Suppressor macrophage treated with lipopolysaccharide for 4 hours (primary cell): ENCODE results near the gene SLC41A3.
"Not testable (repeated sequence)": the region's sequence is repeated elsewhere in the genome, so short reads cannot be mapped to it uniquely, and the experiment has no call there.

Source experiments
- DNase-seq: peaks from one replicate; pipeline ENCODE4 v3.0.0-alpha.2; 2020

Gene SLC41A3

DNA sequence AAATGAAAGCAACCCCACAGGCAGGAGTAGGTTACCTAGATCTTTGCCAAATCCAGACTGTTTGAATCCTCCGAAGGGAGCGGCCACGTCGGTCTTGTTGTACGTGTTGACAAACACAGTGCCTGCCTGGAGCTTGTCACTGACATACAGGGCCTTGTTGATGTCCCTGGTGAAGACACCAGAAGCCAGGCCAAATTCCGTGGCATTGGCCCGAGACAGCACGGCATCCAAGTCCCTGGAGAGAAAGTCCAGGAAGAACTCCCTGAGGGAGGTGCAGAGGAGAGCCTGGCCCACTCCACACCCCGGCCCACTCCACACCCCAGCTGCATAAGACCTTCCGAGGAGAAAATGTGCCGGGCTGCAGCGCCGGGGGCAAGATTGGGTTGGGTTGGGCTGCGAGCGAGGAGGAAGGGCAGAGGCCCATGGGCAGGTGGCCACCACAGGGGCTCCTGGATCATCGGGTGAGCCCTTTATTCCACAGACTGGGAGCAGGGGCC, 21.8 kb upstream of the SLC41A3 start:
- no peak for DNase-seq

DNA sequence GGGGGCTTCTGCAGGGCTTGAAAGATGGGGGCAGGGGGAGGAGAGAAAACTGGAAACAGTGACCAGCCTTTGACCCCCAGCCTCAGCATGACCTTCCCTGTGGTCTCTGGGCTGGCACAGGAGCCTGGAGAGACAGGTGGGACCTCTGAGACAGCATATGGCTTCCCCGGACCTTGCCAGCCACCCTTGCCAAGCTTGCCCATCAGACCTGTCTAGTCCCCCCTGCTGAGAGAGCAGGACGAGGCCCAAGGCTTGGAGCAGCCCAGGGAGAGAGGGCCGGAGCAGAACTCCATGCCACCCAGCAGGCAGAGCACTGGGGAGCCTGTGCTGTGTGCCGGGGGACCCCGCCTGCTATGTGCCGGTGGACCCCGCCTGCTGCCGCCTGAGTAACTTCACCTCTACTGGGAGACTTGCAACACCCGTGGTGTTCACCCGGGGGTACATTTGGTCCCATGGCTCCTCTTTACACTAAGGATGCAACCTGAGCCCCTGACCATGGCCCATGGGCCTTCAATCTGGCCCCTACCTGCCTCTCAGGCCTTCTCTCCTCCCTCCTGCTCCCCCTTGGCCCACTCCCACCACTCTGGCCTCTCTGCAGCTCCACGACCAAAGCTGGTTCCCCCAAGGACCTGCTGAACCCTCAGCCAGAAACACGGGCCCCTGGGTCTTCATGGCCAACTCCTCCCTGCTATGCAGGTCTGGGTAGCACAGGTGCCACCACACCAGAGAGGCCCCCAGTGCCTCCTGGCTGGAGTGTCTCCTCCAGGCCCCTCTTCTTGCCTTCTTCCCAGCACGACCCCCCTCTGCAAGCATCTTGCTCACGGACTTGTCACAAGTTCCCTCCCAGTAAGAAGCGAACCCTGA, 21.1 kb upstream of the SLC41A3 start:
- DNase-seq, result no peak

- DNase-seq, result no peak
Measured at GRCh38 chr3:126104028-126104635, 20.2 kb upstream of the SLC41A3 start.

DNA sequence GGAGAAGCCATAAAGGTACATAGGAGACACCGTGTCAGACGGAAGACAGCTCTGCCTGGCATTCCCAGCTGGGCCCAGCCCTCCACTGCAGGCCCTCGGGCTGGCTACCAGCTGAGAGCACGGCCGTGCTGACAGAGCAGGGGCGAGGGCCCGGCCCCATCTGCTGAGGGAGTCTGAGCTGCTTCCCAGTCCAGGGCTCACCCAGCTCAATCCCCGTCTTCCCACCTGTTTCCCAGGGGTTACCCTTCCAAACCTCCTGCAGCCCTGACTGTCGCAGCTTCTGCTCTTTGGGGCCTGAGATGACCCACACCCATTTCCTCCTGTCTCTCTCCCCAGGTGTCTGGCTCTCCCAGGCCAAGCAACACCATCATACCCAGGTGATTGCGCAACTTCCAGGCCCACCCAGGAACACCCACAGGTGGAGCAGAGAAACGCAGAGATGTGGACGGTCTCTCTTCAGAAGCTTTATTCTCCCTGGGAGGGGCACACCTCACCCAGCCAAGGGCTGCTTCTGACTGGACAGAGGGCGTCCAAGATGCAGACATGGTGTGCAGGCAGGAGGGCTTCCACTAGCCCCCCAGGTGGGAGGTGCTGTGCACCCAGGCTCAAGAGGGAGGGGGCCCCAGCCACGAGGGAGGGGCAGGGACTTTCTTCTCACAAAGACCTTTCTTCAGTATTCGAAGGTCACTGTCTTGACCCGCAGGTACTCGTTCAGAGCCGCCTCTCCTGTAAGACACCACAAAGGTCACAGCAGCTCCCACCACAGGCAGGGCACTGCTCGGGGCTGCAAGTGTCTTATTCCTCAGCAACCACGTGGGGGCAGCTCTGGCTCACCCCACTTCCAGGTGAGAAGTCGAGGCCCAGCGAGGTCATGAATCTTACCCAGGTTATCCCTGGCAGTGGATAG, 19.4 kb upstream of the SLC41A3 start:
- no peak for DNase-seq

GRCh38 chr3:126102530-126102951, 18.6 kb upstream of the SLC41A3 start:
- no peak for DNase-seq

GRCh38 chr3:126102011-126102410, 18.1 kb upstream of the SLC41A3 start:
- DNase-seq, result no peak

GRCh38 chr3:126101521-126101982, 17.6 kb upstream of the SLC41A3 start:
- no peak for DNase-seq

DNA sequence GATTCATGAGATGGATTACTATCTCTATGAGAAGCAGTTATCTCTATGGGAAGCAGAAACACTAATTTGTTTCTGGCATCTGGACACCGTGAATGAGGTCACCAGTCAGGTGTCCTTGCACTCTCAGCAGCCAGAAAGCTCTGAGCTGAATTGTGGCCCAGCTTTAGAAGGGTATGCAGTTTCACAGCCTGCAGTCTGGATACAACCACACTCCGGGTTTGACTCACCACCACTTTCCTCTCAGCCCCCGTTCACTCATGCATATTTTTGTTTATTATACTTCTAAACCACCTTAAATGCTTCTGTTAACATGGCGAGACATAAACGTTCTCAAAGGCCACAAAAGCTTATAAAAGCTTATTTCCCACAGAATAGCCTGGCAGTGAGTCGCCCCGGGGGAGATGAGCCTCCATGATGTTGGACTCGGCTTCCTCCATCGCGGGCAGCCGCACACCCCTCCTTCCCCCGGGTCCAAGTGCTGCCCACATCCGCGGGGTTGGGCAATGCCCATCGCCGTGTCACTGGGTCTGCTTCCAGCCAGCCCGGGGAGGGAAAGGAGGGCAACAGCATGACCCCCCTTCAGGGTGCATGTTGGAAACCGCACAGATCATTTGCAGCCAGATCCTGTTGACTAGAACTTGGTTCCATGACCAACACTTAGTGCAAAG, 16.8 kb upstream of the SLC41A3 start:
- no peak for DNase-seq

DNA sequence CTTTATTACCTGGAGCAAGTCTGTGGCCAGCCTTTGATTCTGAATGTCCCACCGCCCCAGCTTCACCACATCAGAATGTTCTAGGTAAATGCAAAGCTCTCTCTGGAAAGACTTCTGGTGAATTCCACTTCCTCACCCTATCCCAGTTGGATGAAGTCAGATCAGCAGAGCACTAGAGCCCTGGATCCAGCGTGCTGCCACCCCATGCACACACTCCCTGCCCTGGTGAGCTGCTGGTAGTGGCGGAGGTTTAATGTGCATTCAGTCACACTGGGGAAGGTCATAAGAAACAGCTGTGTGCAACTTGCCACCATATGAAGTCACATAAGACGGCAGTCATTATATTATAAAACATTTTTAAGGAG, 16.3 kb upstream of the SLC41A3 start:
- no peak for DNase-seq

DNA sequence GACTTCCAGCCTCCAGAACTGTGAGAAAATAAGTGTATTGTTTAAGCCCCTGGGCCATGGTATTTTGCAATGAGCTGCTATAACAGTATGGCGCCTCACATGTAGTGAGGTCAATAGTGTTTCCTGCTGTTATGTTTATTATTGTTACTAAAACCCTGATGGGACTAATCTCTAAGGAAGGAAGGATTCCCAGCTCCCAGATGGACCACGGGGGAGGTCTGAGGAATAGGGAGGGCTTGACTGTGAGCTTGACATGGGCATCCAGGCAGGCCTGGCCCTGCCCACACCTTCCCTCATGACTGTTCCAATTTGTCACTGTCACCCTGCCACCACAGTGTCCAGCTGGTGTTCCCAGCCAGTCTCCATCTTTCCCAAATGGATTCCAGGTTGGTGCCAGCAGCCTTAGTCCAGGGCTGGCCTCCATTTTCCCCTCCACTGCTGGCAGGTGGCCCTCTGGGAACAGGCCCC, 14.5 kb upstream of the SLC41A3 start:
- DNase-seq, result no peak

DNA sequence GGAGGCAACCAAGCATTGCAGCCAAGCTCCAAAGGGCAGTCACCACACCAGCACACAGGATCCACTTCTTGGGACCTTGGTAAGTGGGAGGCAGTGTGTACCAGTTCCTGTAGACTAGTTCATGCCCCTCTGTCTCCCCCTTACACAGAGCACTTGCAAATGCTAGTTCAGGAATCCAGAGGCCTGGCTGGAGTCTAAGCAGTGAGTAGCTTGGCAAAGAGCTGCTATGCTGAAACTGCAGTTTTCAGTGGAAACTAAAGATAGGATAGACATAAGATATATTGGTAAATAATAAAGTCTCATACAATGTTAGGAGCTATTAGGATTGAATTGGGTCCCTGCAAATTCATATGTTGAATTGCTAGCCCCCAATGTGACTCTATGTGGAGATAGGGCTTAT, 13.9 kb upstream of the SLC41A3 start:
- no peak for DNase-seq

DNA sequence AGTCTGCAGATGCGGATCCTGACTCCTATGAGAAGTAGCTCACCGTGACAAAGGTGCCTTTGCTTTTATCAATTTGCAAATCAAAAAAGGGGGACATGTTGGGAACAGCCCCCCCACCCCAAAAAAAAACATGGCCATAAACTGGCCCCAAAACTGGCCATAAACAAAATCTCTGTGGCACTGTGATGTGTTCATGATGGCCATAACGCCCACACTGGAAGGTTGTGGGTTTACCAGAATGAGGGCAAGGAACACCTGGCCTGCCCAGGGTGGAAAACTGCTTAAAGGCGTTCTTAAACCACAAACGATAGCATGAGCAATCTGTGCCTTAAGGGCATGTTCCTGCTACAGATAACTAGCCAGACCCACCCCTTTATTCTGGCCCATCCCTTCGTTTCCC, 12.3 kb upstream of the SLC41A3 start:
- not testable (repeated sequence) for DNase-seq

- DNase-seq, result not testable (repeated sequence)
Measured at GRCh38 chr3:126092128-126092527, 8.2 kb upstream of the SLC41A3 start.

DNA sequence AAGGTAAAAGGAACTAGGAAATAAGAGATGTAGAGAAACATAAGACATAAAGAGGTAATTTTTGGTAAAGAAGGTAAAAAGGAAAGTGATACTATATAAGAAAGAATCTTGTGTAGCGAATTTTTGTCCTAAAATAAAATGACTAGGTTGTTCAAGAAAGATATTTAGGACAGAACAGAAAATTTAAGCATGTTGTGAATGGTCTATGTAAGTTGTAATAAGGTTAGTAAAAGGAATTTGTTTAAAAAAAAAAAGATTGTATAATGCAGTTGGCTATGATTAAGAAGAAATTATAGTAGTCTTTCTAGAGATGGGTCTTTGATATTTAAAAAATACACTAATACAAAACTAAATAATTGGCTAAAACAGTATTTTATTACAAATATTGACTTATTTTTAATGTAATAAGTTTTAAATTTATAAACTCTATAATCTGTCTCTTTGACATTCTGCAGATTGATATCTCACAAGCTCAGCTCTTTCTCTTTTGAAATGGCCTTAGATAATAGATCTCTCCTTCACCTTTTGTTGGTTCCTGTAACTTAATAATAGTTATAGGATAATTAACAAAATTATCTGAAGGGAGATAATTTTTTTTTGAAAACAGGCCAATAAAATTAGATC, 3.7 kb upstream of the SLC41A3 start:
- DNase-seq, result no peak

DNA sequence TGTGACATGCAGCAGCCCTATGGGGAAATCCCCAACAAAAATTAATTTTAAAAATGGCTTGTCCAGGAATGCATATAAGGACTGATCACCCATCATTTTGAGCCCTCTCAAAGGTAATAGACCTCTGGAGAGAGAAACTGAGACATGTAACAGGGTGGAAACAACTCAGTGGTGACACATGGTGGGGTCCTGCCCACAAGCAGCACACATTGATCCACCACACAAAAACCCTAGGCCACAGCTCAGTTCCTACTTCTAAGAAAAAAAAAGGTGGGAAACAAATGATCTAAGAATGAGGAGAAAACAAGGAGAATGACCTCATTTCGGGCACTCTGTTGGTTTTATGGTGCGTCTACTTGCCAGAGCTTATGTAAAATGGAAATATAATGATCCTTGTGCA, 1.9 kb upstream of the SLC41A3 start:
- no peak for DNase-seq

- no peak for DNase-seq
Measured at GRCh38 chr3:126085276-126085675, 1.4 kb upstream of the SLC41A3 start.

DNA sequence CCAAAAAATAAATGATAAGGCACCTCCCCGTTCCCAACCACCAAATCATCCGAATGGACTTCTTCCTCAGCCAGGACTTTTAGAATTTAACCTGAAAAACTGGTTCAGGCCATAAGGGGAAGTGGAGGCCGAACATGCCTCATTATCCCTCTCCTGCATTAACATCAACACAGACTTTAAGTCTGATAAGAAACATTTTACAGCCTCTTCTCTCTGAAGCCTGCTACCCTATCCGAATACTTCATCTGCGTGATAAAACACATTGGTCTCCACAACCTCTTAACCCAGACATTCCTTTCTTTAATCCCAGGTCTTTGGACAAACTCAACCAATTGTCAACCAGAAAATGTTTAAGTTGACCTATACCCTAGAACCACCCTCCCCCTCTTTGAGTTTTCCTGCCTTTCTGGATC, 850 bp upstream of the SLC41A3 start:
- no peak for DNase-seq

DNA sequence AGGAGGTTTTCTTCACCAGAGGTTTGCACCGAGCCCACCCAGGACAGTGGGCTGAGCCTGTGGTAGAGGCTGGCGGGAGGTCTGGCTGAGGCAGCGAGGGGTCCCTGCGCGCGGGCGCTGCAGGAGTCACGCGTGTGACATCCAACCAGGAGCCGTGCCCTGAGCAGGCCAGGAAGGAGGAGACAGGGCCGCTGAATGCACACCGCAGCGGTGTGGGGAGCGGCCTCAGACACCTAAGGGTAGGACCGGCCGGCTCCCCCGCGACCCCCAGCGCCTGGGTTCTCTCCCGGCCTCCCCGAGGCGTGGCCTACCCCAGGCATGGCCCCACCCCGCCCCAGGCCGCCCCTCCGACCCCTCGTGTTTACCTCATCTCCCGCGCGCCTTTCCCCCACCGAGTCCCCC, 412 bp downstream of the SLC41A3 start:
- DNase-seq, result no peak

DNA sequence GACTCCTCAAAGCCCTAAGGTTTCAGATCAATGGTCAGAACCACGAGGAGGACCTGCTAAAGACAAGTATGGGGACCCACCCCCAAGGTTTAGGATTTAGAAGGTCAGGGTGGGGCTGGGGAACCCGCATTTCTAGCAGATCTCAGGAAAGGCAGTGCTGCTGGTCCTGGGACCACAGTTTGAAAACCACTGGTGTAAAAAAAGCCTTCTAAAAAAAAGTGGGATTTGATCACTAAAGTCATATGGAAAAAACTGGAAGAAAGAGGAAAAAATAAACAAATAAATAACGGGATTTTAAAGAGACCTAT, 832 bp downstream of the SLC41A3 start:
- no peak for DNase-seq

DNA sequence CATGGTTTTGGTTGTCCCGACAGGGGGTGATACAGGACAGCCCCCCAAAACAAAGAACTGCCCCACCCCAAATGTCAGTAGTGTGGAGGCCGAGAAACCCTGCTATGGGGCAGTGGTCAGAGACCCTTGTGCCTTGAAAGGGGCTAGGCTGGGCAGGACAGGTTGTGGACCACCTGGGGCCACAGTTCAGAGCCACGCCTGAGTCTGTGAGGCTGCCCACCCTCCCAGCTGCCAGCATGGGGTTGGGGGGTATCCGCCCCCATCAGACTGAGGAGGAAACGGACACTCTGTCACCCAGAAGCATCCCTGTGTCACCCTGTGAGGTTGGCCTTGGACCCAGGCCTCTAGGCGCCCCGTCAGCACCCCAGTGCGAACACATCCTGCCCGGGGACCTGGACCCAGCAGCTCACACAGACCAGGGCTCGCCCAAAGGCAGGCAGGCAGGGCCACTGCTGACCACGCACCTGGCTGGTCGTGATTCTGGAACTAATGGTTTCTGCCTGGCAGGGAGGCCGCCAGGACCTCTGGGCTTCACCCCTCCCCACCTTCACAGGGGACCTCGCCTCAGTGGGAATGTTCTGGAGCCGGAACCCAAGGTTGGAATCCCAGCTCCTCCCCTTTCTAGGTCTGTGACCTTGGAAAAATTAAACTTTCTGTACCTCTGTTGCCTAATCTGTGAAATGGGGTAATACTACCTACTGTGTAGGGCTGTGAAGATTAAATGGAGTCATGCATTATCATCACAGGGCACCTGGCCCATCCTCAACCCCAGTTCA, 1.4 kb downstream of the SLC41A3 start:
- no peak for DNase-seq

- DNase-seq, result peak; percentile 7
Measured at GRCh38 chr3:126081618-126082361, 2.1 kb downstream of the SLC41A3 start.
